Nephron progenitor cell (in vitro differentiated cells): Measurements from ENCODE around the gene PRICKLE3.

ENCODE experiments used
- DNase-seq: peaks from one replicate; pipeline ENCODE4 v3.0.0; 2021
- H3K27ac Mint-ChIP-seq: 2 replicates; pipeline ENCODE4 v1.8.0; 2021; ENCODE audit warnings: mild to moderate bottlenecking, moderate library complexity, mixed read lengths
- H3K27me3 Mint-ChIP-seq: 2 replicates; pipeline ENCODE4 v1.8.0; 2021; ENCODE audit warnings: mild to moderate bottlenecking, low read depth, mixed read lengths; ENCODE audit not compliant: poor library complexity
- H3K36me3 Mint-ChIP-seq: 2 replicates; pipeline ENCODE4 v1.8.0; 2021; ENCODE audit warnings: low read depth, mixed read lengths
- H3K4me1 Mint-ChIP-seq: 2 replicates; pipeline ENCODE4 v1.8.0; 2021; ENCODE audit warnings: mixed read lengths
- H3K4me3 Mint-ChIP-seq: 2 replicates; pipeline ENCODE4 v1.8.0; 2021; ENCODE audit warnings: mild to moderate bottlenecking, moderate library complexity, mixed read lengths
- H3K9me3 Mint-ChIP-seq: 2 replicates; pipeline ENCODE4 v1.8.0; 2021; ENCODE audit warnings: mild to moderate bottlenecking, moderate library complexity, mixed read lengths
- TF ChIP-seq, protein P1 (sequence below): fragments of 200-600 bp; sonication (generic); IDR thresholded peaks from 2 replicates; pipeline ENCODE4 v1.5.0; 2021; ENCODE audit warnings: antibody characterized with exemption

Gene PRICKLE3

GRCh38 chrX:49186125-49187027 is at the start of gene PRICKLE3:
TSS of gene PRICKLE3 (minus strand) at chrX:49186373. CDS start at chrX:49186297, 76 bp downstream.
- Mint-ChIP-seq H3K4me3 (peak within 1 kb of the TSS; percentile 80), H3K36me3 (peaks cover 7% of the 10 kb centered on the region), H3K27ac (peak within 1 kb of the TSS; percentile 74), H3K9me3 (peaks cover 66% of the 10 kb centered on the region), H3K4me1 (peaks cover 49% of the 10 kb centered on the region), H3K27me3 (no peaks in the 10 kb centered on the region)
- DNase-seq = peak; percentile 80
- TF ChIP-seq, protein P1, sequence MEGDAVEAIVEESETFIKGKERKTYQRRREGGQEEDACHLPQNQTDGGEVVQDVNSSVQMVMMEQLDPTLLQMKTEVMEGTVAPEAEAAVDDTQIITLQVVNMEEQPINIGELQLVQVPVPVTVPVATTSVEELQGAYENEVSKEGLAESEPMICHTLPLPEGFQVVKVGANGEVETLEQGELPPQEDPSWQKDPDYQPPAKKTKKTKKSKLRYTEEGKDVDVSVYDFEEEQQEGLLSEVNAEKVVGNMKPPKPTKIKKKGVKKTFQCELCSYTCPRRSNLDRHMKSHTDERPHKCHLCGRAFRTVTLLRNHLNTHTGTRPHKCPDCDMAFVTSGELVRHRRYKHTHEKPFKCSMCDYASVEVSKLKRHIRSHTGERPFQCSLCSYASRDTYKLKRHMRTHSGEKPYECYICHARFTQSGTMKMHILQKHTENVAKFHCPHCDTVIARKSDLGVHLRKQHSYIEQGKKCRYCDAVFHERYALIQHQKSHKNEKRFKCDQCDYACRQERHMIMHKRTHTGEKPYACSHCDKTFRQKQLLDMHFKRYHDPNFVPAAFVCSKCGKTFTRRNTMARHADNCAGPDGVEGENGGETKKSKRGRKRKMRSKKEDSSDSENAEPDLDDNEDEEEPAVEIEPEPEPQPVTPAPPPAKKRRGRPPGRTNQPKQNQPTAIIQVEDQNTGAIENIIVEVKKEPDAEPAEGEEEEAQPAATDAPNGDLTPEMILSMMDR = no peak

GRCh38 chrX:49233887-49234555 is 47.8 kb upstream of the PRICKLE3 start:
- H3K4me1 Mint-ChIP-seq = peaks cover 17% of the 10 kb centered on the region
- DNase-seq = no peak
- H3K27me3 Mint-ChIP-seq = peaks cover 14% of the 10 kb centered on the region
- H3K9me3 Mint-ChIP-seq = peaks cover 58% of the 10 kb centered on the region
- H3K27ac Mint-ChIP-seq = no peak overlapping the region
- TF ChIP-seq, protein P1 = no peak
- peaks cover 5% of the 10 kb centered on the region for H3K36me3 Mint-ChIP-seq
- H3K4me3 Mint-ChIP-seq = no peak overlapping the region

GRCh38 chrX:49233176-49233575 is 47.0 kb upstream of the PRICKLE3 start, which contains the start of gene CACNA1F:
TSS of gene CACNA1F (minus strand) at chrX:49233340. CDS start at chrX:49233309, 31 bp downstream.
- no peak for DNase-seq
- Mint-ChIP-seq H3K36me3 (peaks cover 5% of the 10 kb centered on the region), H3K4me3 (peak within 1 kb of the TSS; percentile 27), H3K4me1 (peaks cover 17% of the 10 kb centered on the region), H3K9me3 (peaks cover 62% of the 10 kb centered on the region), H3K27me3 (peaks cover 14% of the 10 kb centered on the region), H3K27ac (no peak within 1 kb of the TSS)
- TF ChIP-seq, protein P1 = no peak

DNA sequence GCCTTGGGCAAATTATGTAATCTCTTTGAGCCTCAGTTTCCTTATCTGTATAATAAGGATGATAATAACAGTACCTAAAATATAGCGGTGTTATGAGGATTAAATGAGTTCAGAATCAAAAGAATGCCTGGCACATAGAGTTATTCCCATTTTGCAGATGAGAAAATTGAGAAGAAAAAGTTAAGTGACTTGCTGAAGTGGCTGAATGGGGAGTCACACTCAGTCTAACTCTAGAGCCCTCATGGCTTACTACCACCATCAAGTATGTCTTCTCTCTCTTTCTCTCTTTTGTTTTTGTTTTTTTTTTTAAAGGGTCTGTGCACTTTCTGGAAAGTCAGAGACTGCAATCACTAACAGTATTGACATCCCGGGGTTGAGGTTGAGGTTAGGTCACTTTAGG is 46.4 kb upstream of the PRICKLE3 start:
- peaks cover 68% of the 10 kb centered on the region for H3K9me3 Mint-ChIP-seq
- H3K27me3 Mint-ChIP-seq = peaks cover 14% of the 10 kb centered on the region

GRCh38 chrX:49231333-49232000 is 45.3 kb upstream of the PRICKLE3 start:
- no peaks in the 10 kb centered on the region for H3K36me3 Mint-ChIP-seq
- H3K9me3 Mint-ChIP-seq = peaks cover 68% of the 10 kb centered on the region
- TF ChIP-seq, protein P1 = no peak
- H3K27me3 Mint-ChIP-seq = peaks cover 18% of the 10 kb centered on the region
- peak overlapping the region; percentile 67 for H3K4me3 Mint-ChIP-seq
- H3K27ac Mint-ChIP-seq = no peak overlapping the region
- peaks cover 9% of the 10 kb centered on the region for H3K4me1 Mint-ChIP-seq
- DNase-seq = no peak

More for the DNA sequence above, 46.4 kb upstream of the PRICKLE3 start:
- Mint-ChIP-seq H3K4me3 (peak overlapping the region; percentile 27), H3K4me1 (peaks cover 17% of the 10 kb centered on the region), H3K27ac (no peak overlapping the region), H3K36me3 (peaks cover 5% of the 10 kb centered on the region)
- TF ChIP-seq, protein P1 = no peak
- no peak for DNase-seq
